Left cardiac atrium (tissue), 4 donors: ENCODE data around the gene SCG2. TPM values are rescaled to one million over a fixed set of nuclear protein-coding genes. Genes with fewer than 3 reads are reported as not detected.
A peak's percentile ranks its signal among the peaks of the same experiment; 100 is the strongest.

Source experiments
- ATAC-seq, 2 donors: fragments of 200-7000 bp; cut with Tn5 transposase; one replicate each; pipeline ENCODE4 v1.9.1; 2020; ENCODE audit warnings: mild to moderate bottlenecking in 2 of 2, moderate library complexity in 2 of 2
- DNase-seq: peaks from one replicate; pipeline ENCODE4 v3.0.0-alpha.2; 2020
- intact Hi-C, 2 donors: fragments of 100-400 bp; cut with DNase I; formaldehyde crosslinking; loops; one replicate each; pipeline versions ENCODE4 v1.14.1 to v1.15.1; 2022 to 2023
- total RNA-seq, 2 donors: library from RNA; stranded (reverse); fragmentation: NEBNext Ultra II Directional; extraction: Animal tissue kit (Norgen Biotek cat#: 25700); gene quantifications; one replicate each; pipeline ENCODE4 v1.2.1, GENCODE V29; 2021
- donor health status: DM: no; HTN: yes; CAD: no.
- donor health status: DM: no; HTN: yes; CAD: no; lungs with severe emphysema.
- donor health status: DM: yes; HTN: yes; CAD: no.
- donor health status: Dilated cardiomyopathy.

SCG2 gene
- total RNA-seq, 2 donors from 2014 or later: 0.41 to 0.42 TPM

GRCh38 chr2:223587301-223587700 is 14.9 kb downstream of the SCG2 start:
- ATAC-seq (no peak), DNase-seq (no peak)
- intact Hi-C loops: no loop called here

DNA sequence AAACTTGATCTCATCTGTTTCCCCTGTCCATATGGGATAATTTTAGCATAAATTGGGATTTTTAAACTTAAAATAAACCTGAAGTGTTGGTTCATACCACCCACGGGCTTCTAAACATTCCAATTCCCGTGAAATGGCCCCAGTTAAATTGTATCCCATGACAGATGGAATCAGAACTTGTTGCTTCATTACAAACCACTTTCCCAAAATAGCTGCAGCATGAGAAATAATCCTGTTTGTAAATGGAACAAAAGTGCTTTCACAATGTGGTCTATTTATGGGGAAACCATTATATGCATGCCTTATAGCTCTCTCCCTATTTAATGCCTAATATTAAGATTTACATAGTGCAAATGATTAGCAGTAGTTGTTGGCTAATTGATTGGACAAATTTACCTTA is 15.9 kb downstream of the SCG2 start:
- intact Hi-C loops: no loop called here

DNA sequence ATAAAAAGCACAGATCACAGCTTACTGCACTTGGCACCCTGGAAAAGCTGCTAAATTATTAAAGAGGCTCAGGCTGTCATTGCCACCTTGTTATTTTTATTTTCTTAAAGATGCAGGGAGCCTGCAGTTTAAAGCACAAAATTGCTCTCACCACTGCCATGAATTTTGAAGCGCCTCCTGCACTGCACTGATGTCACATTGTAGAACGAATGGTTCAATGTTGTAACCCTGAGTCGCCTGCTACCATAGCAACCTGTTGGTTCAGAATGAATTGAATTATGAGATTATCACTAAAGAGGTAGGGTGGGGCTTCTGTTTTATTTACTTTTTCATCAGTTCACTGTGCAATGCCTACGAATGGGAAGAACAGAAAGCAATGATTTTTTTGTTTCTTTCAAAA is 16.5 kb downstream of the SCG2 start:
- no peak for DNase-seq
- intact Hi-C loops: no loop called here
- ATAC-seq: peak in 1 of 2 donors; percentile 24

More for the DNA sequence above, 15.9 kb downstream of the SCG2 start:
- no peak for ATAC-seq
- DNase-seq: no peak

DNA sequence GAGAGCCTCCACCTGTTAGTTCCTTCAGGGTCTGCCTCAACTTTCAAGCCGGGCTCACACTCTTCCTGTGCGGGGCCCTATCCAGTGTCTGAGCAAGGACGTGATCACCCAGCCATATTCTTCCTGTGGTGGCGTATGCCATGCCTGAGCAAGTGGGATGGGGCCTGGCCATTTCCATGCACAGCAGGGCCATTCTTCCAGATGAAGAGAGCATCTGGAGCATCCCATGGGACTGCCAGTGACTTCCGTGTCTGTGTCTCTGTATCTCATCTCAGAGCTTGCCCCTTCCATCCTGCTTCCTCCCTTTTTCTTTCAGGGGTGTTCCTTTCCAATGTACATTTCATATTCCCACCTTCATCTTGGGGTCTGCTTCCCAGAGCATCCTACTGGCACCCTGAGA is 20.2 kb downstream of the SCG2 start:
- no peak for DNase-seq
- ATAC-seq: no peak
- intact Hi-C loops: no loop called here

DNA sequence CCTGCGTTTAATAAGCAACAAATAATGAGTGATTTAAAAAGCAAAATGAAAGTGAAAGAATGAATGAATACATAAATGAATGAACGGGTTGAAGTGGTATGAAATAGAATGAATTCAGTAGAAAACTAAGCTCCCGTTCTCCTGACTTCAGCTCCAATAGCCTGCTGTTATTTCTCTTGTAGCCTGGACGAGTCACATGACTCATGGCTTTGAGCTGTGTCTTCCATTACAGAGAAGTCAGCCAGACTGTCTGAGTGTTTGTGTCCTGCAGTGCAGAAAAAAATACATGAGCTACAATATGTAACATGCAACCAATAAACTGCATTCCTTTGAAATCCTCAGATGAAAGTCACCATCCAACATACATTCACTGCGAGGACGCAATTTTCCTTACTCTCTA is 21.2 kb downstream of the SCG2 start:
- ATAC-seq (peak; percentile 70 to 79), DNase-seq (no peak)
- intact Hi-C loops: no loop called here

DNA sequence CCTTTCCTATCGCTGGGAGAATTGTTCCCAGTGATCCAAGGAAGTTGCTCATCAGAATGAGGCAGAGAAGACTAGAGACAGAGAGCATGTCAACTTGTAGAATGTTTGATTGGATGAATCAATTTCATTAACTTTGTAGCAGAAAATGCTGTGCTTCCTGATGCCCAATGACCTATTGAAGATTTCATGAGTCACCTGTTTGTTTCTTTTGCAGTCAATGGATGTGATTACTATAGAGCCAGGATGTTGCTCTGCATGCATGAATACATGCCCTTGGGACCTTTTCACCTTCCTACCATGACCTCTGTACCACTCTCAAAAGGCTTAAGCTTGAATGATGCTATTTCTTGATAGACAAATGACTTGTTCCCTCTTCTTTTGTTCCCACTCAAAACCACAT is 23.3 kb downstream of the SCG2 start:
- ATAC-seq (no peak), DNase-seq (no peak)
- intact Hi-C loops: no loop called here

DNA sequence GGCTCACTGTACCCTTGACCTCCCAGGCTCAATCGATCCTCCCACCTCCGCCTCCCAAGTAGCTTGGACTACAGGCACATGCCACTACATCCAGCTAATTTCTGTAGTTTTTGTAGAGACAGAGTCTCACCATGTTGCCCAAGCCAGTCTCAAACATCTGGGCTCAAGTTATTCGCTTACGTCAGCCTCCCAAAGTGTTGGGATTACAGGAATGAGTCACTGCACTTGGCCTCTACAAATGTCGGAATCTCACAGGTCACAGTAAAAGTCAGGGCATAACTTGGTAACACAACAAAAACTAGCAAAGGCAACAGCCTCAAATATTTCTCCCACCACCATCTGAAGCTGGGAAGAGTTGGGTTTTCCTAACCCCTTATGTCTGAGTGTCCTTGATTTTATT is 25.3 kb downstream of the SCG2 start:
- DNase-seq (peak; percentile 22), ATAC-seq (peak in 1 of 2 donors; percentile 79)
- intact Hi-C loops: no loop called here

DNA sequence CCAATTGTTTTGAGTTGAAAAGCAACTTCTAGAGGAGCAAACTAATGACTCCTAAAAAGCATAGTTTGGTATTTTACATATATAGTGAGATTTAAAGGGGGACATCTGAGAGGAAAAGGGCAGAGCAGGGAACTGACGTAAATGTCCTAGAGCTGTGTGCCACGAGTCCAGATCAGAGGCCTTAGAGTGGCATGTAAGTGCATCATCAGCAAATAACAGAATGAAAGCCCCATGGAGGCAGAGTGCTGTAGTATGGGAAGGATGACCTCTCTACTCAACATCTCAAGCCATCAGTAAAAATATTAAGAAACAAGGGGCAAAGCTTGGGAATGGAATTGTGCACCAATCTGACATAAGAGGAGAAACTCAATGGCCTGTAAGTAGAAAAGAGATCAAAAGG is 31.4 kb downstream of the SCG2 start:
- DNase-seq (no peak), ATAC-seq (no peak)
- intact Hi-C loops: no loop called here

DNA sequence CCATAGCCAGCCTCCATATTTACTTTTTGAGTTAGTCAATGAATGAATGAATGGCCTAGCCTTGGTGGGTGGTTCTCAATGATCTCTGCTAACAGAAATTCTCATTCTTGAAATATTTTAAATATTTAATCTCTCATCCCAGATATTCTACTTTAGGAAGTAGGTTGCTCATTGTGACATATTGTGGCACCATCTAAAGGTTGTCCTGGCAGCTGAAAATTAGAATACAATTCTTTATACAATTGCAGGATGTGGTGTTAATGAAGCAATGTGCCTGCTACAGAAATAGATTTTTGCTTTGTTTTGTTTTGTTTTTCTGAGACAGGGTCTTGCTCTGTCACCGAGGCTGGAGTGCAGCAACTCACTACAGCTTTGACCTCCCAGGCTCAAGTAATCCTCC is 35.8 kb downstream of the SCG2 start:
- ATAC-seq (no peak), DNase-seq (no peak)
- intact Hi-C loops: no loop called here

GRCh38 chr2:223563462-223563861 is 38.7 kb downstream of the SCG2 start:
- DNase-seq (no peak), ATAC-seq (peak in 1 of 2 donors; percentile 88)
- intact Hi-C loops: no loop called here

DNA sequence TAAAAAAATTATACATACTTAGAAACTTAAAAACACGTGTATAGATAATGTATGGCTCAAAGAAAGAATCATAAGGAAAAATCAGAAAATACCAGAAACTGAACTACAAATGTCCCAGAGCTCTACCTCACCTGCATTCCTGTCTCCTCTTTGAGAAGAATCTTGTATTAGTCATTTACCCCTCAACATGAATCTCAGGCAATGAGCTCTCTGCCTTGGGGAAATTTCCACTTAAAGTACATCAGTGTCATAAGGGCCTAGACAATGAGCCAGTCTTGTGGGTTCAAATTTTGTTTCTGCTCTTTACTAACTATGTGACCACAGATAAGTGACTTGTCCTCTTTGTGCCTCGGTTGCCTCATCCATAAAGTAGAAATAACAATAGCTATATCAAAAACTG is 40.1 kb downstream of the SCG2 start:
- ATAC-seq (no peak), DNase-seq (no peak)
- intact Hi-C loops: no loop called here

DNA sequence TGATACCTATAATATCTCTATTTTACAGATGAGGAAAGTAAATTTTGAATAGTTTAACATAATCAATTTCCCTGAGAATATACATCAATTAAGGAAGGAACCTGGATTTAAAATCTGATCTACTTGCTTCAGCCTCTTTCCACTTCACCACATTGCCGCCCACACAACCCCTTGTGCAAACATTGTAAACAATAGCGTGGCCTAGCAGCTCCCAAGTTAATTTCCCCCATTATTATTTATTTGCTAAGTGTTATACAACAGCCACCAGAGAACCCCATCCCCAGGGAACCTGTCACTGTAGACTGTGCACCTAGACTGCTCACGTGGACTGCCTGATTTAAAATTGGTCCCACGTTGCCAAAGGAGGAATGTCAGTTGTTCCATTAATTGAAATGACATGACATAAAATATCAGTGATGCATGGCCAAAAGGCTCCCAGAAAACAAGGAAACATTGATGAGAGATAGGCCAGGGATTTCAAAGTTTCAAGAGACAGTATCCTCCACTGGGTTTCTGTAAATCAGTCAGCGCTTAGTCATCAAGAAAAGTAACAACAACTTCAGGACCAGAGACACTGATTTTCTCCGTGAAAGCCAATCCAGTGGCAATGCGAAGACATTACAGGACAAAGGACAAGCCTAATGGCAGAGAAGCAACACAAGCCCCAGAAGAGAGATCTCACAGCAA is 41.3 kb downstream of the SCG2 start:
- intact Hi-C loops: no loop called here
- DNase-seq: no peak
- ATAC-seq: no peak

- no peak for DNase-seq
- intact Hi-C loops: no loop called here
- ATAC-seq: no peak
These were observed 43.2 kb downstream of the SCG2 start for GRCh38 chr2:223558970-223559369.

DNA sequence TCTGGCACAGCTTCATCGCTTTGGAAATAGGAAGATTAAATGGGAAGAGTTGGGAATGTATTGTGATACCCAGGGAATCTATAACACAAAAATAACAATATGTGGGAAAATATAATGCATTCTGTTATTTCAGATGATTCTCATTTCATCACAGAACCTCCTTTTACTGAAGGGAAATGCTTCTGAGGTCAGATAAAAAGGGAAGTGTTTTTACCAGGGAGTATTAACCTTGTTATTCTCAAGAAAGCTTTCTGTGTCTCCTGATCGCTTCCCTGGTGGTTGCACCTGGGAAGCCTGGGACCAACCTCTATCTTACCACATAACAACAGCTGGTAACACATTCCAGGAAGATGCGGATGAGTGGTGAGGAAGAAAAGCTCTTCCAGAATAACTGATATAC is 47.2 kb downstream of the SCG2 start:
- intact Hi-C loops: no loop called here
- no peak for ATAC-seq
- no peak for DNase-seq

- intact Hi-C loops: no loop called here
- DNase-seq: no peak
- peak in 1 of 2 donors; percentile 56 for ATAC-seq
These were observed 52.9 kb downstream of the SCG2 start for GRCh38 chr2:223549215-223549614.

DNA sequence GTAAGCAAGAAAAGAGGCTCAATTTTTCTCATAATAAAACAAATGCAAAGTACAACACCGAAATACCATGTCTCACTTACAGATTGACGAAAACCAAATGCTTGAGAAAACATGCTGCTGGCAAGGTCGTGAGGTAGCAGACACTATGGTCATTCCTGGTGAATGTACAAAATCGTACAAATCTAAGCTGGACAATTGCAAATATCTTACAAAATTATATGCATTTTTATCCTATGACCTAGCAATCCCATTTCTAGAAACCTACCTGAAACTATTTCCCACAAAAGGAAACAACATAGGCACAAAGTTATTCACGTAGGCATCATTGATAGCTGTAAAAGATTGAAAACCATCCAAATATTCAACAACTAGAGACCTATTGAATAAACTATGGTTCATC is 54.0 kb downstream of the SCG2 start:
- DNase-seq: no peak
- ATAC-seq: no peak
- intact Hi-C loops: no loop called here

Other genes with a start within 250 kb of the SCG2 start
- gene AP1S3, start 235.2 kb upstream of the SCG2 start, total RNA-seq: 1 to 10 TPM in 1 of 2 donors, under 1 TPM in 1; 0.71 to 1.0 TPM